Activated CD8-positive, alpha-beta T cell treated with anti-CD3 and anti-CD28 coated beads for 36 hours (primary cell): ENCODE results near the gene ZNF664. TPM values are rescaled to one million over a fixed set of nuclear protein-coding genes. Genes with fewer than 3 reads are reported as not detected.

ENCODE experiments used
- ATAC-seq: fragments of 200-7000 bp; cut with Tn5 transposase; one replicate; pipeline ENCODE4 v1.10.0; 2021; ENCODE audit warnings: mild to moderate bottlenecking, moderate library complexity
- CTCF ChIA-PET: fragments of 350-600 bp; sonication (Branson Sonifier 250); formaldehyde crosslinking; loops from one replicate; lab custom pipeline; 2021; ENCODE audit warnings: antibody characterized with exemption; lab: Charles Lee
- POLR2A ChIA-PET: fragments of 350-600 bp; sonication (Branson Sonifier 250); formaldehyde crosslinking; loops from one replicate; lab custom pipeline; 2021; ENCODE audit warnings: antibody characterized with exemption; lab: Charles Lee
- DNase-seq: peaks from one replicate; pipeline ENCODE4 v3.0.0-alpha.2; 2020
- H3K27ac Mint-ChIP-seq: one replicate; pipeline ENCODE4 v1.8.0; 2021; ENCODE audit warnings: mild to moderate bottlenecking, mixed read lengths
- H3K27me3 Mint-ChIP-seq: one replicate; pipeline ENCODE4 v1.8.0; 2021; ENCODE audit warnings: mixed read lengths
- H3K36me3 Mint-ChIP-seq: one replicate; pipeline ENCODE4 v1.8.0; 2021; ENCODE audit warnings: low read depth, mixed read lengths
- H3K4me1 Mint-ChIP-seq: one replicate; pipeline ENCODE4 v1.8.0; 2021; ENCODE audit warnings: low read depth, mixed read lengths
- H3K4me3 Mint-ChIP-seq: one replicate; pipeline ENCODE4 v1.8.0; 2021; ENCODE audit warnings: mild to moderate bottlenecking, moderate library complexity, mixed read lengths
- H3K9me3 Mint-ChIP-seq: one replicate; pipeline ENCODE4 v1.8.0; 2021; ENCODE audit warnings: mixed read lengths
- CTCF ChIP-seq: fragments of 200-600 bp; IDR thresholded peaks from one replicate; pipeline ENCODE4 v1.8.0; 2022; ENCODE audit warnings: antibody characterized with exemption, mild to moderate bottlenecking
- intact Hi-C: fragments of 100-400 bp; cut with micrococcal nuclease; formaldehyde crosslinking; loops from one replicate; pipeline ENCODE4 v1.10.0; 2022
- total RNA-seq, 2 experiments: library from RNA; stranded (reverse); gene quantifications; one replicate each; pipeline ENCODE4 v1.2.3, GENCODE V29; 2021

The ZNF664 gene
- total RNA-seq, 2 experiments from 2014 or later: 52.9 to 53.4 TPM

GRCh38 chr12:124040291-124040690 is 67.3 kb downstream of the ZNF664 start:
- POLR2A ChIA-PET: no interaction called here
- no peaks in the 10 kb centered on the region for H3K27me3 Mint-ChIP-seq

GRCh38 chr12:124040737-124041136 is 67.7 kb downstream of the ZNF664 start:
- ChIA-PET CTCF (interaction anchor here (0.9 to 1.8 kb wide), 4 partner anchors 8 to 731 kb away, joined by 3 to 5 read pairs (median 4); no protein-coding TSS in a partner anchor), POLR2A (no interaction called here)
- no peaks in the 10 kb centered on the region for H3K27me3 Mint-ChIP-seq
- intact Hi-C loops: no loop called here
- ATAC-seq (no peak), DNase-seq (no peak)
- no peaks in the 10 kb centered on the region for H3K9me3 Mint-ChIP-seq
- H3K27ac Mint-ChIP-seq: no peak overlapping the region
- H3K4me3 Mint-ChIP-seq: no peak overlapping the region
- no peaks in the 10 kb centered on the region for H3K36me3 Mint-ChIP-seq
- TF ChIP-seq CTCF: no peak
- peaks cover 5% of the 10 kb centered on the region for H3K4me1 Mint-ChIP-seq

More at GRCh38 chr12:124040291-124040690, 67.3 kb downstream of the ZNF664 start:
- Mint-ChIP-seq H3K36me3 (no peaks in the 10 kb centered on the region), H3K4me1 (peaks cover 5% of the 10 kb centered on the region), H3K9me3 (no peaks in the 10 kb centered on the region), H3K4me3 (no peak overlapping the region), H3K27ac (no peak overlapping the region)
- TF ChIP-seq CTCF: no peak
- DNase-seq: no peak
- intact Hi-C loops: no loop called here
- ATAC-seq: no peak
- CTCF ChIA-PET: interaction anchor here (0.9 to 1.8 kb wide), 4 partner anchors 8 to 731 kb away, joined by 3 to 5 read pairs (median 4); no protein-coding TSS in a partner anchor

GRCh38 chr12:124041907-124042306 is 68.9 kb downstream of the ZNF664 start:
- CTCF ChIA-PET: no interaction called here
- intact Hi-C loops: no loop called here
- no peak for TF ChIP-seq CTCF
- Mint-ChIP-seq H3K4me3 (no peak overlapping the region), H3K27me3 (no peaks in the 10 kb centered on the region), H3K9me3 (peaks cover 10% of the 10 kb centered on the region), H3K27ac (no peak overlapping the region), H3K4me1 (peaks cover 5% of the 10 kb centered on the region), H3K36me3 (peaks cover 6% of the 10 kb centered on the region)
- no peak for DNase-seq
- ATAC-seq: no peak
- POLR2A ChIA-PET: no interaction called here

- intact Hi-C loops: no loop called here
- peaks cover 5% of the 10 kb centered on the region for H3K4me1 Mint-ChIP-seq
- no peak overlapping the region for H3K27ac Mint-ChIP-seq
- no peak for ATAC-seq
- no peaks in the 10 kb centered on the region for H3K27me3 Mint-ChIP-seq
- ChIA-PET CTCF (interaction anchor here (1.3 to 1.6 kb wide), 4 partner anchors 10 to 723 kb away, joined by 3 to 5 read pairs (median 4); no protein-coding TSS in a partner anchor), POLR2A (no interaction called here)
- no peak overlapping the region for H3K4me3 Mint-ChIP-seq
- peaks cover 27% of the 10 kb centered on the region for H3K9me3 Mint-ChIP-seq
- TF ChIP-seq CTCF: no peak
- peaks cover 16% of the 10 kb centered on the region for H3K36me3 Mint-ChIP-seq
- no peak for DNase-seq
Measured at GRCh38 chr12:124044021-124044420, 71.0 kb downstream of the ZNF664 start.

- no peak for TF ChIP-seq CTCF
- peaks cover 31% of the 10 kb centered on the region for H3K9me3 Mint-ChIP-seq
- no peak overlapping the region for H3K27ac Mint-ChIP-seq
- peaks cover 5% of the 10 kb centered on the region for H3K4me1 Mint-ChIP-seq
- intact Hi-C loops: no loop called here
- no peak overlapping the region for H3K4me3 Mint-ChIP-seq
- H3K36me3 Mint-ChIP-seq: peaks cover 20% of the 10 kb centered on the region
- DNase-seq (peak; percentile 49), ATAC-seq (peak; percentile 79)
- no peaks in the 10 kb centered on the region for H3K27me3 Mint-ChIP-seq
- POLR2A ChIA-PET: interaction anchor here (0.5 kb wide), 1 partner anchor 254 kb away, joined by 3 read pairs; no protein-coding TSS in a partner anchor
- CTCF ChIA-PET: interaction anchor here (1.4 to 3.2 kb wide), 3 partner anchors 8 to 722 kb away, joined by 4 to 12 read pairs (median 5); no protein-coding TSS in a partner anchor
Measured at GRCh38 chr12:124044809-124045321, 71.8 kb downstream of the ZNF664 start.
